Epithelial cell of proximal tubule (primary cell): ENCODE data around the gene NSMCE1. TPM values are rescaled to one million over a fixed set of nuclear protein-coding genes. Genes with fewer than 3 reads are reported as not detected.

Experiments used
- DNase-seq: peaks from one replicate; pipeline ENCODE4 v3.0.0-alpha.2; 2011; ENCODE audit warnings: low read depth
- H3K4me3 ChIP-seq: 2 replicates; pipeline ENCODE4 v1.5.1; 2011; ENCODE audit warnings: low read depth, mild to moderate bottlenecking, low read length
- CTCF ChIP-seq: conservative IDR thresholded peaks from 2 replicates; pipeline ENCODE4 v1.5.1; 2012; ENCODE audit warnings: low read depth, mild to moderate bottlenecking, low read length
- total RNA-seq: library from RNA; depleted of rRNA; stranded (reverse); fragments of >200 nt; gene quantifications from 2 replicates; pipeline ENCODE4 v1.2.3, GENCODE V29; 2015

The NSMCE1 gene
- total RNA-seq, 1 donor from 2014 or later = 86.3 TPM

GRCh38 chr16:27220991-27221390 is 47.6 kb downstream of the NSMCE1 start:
- no peak overlapping the region for H3K4me3 ChIP-seq
- no peak for TF ChIP-seq CTCF
- no peak for DNase-seq

- no peak overlapping the region for H3K4me3 ChIP-seq
- no peak for TF ChIP-seq CTCF
- no peak for DNase-seq
Measured at GRCh38 chr16:27220527-27220926, 48.0 kb downstream of the NSMCE1 start.

DNA sequence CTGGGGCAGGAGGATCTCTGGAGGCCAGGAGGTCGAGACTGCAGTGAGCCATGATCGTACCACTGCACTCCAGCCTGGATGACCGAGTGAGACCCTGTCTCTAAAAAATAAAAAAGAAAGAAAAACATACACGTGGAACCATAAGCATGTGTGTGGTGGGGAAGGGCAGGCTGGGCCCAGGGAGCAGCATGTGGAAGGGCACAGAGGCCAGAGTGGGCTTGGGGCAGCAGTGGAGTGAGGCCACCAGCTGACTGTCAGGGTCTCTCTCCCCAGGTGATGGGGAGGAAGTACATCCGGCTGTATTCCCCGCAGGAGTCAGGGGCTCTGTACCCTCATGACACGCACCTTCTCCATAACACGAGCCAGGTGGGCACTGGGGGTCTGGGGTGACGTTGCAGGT is 48.5 kb downstream of the NSMCE1 start:
- TF ChIP-seq CTCF = no peak
- H3K4me3 ChIP-seq = no peak overlapping the region
- no peak for DNase-seq

- H3K4me3 ChIP-seq = no peak overlapping the region
- no peak for TF ChIP-seq CTCF
Measured at GRCh38 chr16:27219161-27219560, 49.4 kb downstream of the NSMCE1 start.

DNA sequence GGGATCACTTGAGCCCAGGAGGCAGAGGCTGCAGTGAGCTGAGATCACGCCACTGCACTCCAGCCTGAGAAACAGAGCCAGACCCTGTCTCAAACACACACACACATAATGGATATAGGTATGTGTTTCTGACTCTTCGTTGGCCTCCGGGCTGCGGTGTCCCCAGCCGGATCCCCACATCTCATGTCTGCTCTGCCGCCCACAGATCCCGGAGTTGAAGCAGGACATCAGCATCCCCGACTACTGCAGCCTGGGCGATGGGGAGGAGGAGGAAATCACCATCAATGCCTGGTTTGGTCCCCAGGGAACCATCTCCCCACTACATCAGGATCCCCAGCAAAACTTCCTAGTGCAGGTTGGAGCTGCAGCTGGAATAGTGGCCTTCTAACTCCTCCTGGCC is 49.8 kb downstream of the NSMCE1 start:
- TF ChIP-seq CTCF = no peak
- DNase-seq = no peak
- H3K4me3 ChIP-seq = no peak overlapping the region

More at GRCh38 chr16:27219161-27219560, 49.4 kb downstream of the NSMCE1 start:
- DNase-seq = no peak

DNA sequence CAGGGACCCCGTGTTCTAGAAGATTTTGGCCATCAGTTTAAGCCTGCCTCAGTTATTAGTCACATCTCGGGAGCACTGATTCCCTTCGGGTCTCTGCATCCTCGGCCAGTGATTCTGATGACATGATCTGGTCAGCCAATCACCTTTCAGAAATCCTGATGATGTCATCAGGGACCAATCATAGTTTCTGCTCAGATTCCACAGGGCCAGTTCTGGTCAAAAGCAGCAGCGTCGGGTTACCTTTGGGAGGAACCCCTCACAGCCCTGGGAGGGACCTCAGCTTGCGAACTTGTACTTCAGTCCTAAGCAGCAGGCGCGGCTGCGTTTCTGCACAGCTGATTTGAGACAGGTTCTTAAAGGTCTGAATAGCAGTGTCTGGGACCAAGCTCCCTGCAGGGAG is 51.3 kb downstream of the NSMCE1 start:
- no peak for DNase-seq
- H3K4me3 ChIP-seq = no peak overlapping the region
- no peak for TF ChIP-seq CTCF

- no peak overlapping the region for H3K4me3 ChIP-seq
- TF ChIP-seq CTCF = no peak
- no peak for DNase-seq
Measured at GRCh38 chr16:27216297-27216885, 52.2 kb downstream of the NSMCE1 start.
